ENCODE measurements around the gene LRMDA.

Gene LRMDA

DNA sequence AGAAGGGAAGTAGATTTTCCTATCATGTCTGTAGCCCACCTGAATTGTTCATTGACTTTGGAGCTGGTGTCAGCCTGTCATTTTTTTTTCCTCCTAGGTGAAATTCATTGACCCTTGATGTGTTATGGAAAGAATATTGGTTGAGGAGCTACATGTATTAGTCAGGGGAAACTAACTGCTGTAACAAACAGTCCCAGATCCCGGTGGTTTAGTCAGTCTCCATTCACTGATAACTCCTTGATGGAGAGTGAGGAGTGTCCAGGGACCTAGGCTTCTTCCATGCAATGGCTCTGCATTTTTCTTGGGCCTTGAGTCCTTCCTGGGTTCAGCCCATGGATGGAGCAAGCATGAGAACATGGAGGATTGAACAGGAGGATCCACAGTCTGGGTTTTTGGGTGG is 643.2 kb downstream of the LRMDA start:
- no peak for DNase-seq

DNA sequence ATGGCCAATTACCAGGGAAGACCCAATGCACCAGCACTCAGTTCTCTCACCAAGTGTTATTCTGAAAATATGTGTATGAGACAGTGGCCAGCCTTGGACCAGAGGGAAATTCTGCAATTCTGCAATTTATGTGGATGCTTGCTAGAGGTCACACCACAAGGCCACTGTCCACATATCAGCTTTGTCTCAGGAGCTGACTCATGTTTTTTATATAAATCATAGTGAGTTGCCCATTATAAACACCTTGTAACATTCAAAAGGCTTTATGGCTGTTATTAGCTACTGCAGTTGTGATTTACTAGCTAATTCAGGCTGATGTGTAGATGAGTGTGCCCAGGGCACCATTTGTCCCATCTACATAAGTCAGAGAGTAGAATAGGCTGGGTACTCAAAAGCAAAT is 649.0 kb downstream of the LRMDA start:
- DNase-seq = no peak

DNA sequence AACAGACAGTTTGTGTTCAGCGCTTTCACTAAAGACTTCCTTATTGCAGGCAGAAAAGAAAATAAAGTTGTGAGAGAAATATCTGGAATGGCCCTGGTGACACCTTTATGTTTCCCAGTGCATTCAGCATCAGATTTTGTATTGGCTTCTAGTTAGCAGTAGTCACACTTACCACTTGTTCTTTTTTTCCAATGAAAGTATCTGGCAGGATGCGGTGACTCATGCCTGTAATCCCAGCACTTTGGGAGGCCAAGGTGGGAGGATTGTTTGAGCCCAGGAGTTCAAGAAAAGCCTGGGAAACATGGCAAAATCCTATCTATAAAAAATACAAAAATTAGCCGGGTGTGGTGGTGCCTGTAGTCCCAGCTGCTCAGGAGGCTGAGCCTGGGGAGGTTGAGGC is 649.6 kb downstream of the LRMDA start:
- DNase-seq = no peak

DNA sequence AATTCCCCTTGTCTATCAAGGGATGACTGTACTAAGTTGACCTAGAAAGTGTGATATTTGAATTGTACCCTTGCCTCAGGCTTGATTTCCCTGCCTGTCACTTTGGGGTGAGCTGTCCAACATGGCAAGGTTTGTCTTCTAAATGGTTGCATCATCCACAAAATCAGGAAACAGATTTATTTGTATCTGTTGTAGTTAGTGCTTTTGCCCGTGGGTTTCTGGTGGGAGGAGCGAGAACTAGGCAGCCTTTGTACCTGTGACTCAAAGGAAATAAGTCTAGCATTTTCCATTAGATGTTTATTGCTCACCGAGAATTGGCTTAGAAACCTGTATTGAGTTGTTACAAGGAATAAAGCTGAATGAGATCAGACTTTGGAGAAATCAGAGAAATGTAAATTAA is 650.8 kb downstream of the LRMDA start:
- no peak for DNase-seq

DNA sequence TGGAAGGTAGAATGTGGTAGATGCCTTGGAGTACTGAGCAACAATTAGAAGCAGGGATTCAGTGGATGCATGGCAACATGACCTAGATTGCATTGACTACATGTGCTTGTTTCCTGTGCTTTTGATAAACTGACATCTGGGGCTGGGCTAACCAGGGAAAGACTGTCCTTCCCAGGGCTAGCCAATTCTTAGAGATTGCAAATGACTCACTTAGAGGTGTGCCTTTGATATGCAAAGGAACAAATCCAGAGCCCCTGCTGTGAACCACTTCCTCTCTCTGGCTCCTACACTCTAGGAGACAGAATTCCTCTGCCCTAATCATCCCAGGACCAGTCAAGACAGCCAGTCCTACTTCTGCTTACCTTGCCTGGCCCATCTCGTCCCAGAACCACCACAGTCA is 651.5 kb downstream of the LRMDA start:
- no peak for DNase-seq

DNA sequence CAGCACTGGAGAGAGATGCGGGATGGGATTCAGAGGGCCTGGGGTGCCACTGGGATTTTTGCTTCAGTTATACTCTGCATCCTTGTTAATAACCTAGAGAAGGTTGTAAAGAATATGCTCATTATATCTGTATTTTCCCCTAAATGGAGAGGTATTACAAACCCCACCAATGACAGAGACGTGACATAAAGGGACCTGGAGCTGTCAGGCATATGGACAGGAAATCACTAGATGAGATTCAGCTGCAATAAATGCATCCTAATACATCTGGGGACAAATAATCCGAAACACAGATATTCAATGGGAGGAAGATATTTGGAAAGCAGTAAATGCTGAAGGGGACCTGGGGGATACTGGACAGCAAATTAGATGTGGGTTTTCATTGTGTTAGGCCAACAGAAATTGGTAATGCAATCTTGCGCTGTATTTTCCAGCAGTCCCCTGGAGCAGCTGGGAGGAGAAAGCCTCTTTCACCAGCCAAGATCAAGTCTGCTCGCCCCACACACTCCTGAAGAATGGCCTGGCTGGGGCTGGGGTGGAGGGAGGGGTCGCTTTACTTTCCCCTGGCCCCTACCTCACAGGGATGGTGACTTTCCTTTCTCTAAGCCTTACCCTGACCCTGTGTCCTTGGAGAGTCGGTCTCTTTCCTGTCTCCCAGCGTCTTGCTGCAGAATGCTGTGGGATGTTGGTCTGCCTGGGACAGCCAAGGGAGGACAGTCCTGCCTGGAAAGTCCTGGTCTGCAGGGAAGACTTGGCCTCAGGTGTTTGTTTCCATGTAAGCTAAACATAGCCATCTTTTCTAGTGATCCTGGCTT is 653.8 kb downstream of the LRMDA start:
- DNase-seq = no peak

DNA sequence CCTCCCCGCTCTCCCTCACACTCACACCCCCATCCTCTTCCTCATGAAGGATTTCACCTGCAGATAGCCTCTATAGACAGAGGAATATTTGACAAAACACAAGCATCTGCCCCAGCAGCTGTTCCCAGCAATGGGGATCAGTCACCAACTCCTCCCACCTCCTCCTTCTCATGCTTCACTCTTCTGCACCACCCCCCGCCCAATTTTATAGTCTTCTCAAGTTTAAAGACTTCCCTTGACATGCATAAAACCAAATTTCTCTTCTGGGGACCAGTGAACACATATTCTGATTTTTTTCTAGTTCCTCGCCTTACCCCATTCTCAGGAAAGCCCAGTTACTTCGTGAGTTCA is 654.4 kb downstream of the LRMDA start:
- no peak for DNase-seq

DNA sequence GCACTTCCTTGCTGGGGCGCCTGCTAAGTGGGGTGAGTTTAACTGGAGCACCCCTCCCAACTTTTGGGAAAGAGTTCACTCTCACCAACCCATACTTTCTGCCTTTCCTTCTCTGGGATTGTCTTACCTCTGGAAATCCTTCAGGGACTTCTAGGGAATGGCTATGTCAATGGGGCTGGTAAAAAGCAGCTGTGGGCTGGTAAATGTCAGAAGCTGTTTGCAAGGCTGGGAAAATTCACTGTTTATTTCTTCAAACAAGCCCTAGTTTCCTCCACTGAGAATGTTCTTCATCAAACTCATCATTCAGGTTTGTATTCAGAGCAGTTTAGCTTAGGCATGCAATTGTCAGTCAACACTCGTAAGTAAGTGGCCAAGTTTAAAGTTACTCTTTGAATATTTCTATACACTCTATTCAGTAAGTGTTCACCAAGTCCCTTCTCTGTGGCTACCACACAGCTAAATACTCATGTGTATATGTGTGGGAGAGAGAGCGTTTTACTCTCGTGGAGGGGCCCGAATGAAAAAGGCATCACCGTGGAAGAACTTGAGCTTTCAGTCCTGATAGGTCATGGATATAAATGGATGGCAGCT is 654.8 kb downstream of the LRMDA start:
- no peak for DNase-seq

DNA sequence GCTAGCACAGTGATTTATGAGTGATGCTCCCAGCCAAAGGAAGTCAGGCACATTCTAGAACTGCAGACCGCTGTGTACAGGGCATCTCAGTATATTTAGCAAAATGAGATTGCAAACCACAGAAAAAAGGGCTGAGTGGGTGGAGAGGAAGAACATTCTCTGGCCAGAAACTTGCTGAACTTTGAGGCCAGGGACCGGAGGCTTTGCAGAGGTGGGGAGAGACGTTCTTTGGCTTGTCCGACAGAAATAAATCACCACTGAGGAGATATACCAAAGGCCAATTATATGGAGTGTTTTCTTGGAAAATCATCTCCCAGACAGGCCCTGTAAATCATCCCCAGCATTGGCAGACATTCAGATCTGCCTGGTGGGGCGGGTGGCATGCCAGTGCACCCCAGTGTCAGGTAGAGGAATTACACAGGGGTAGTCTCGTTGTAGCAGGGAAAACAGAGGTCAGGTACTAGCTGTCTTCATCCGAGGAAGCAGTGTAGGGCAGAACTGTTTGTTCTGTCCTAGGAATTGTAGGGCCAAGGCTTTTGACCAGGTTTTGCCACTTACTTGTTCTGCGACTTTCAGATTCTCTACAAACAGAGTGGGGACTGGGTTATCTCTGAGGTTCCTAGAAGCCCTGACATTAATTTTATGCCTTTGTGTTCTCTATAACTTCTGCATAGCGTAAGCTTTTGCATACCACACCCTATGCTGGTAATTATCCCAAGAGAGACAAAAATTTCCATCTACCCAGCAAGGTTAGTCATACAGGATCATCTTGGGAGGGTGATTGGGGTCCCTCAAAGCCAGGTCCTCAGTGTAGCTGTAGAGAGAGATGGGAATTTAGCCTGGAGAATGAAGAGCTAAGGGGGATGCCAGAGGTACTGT is 655.6 kb downstream of the LRMDA start:
- no peak for DNase-seq

DNA sequence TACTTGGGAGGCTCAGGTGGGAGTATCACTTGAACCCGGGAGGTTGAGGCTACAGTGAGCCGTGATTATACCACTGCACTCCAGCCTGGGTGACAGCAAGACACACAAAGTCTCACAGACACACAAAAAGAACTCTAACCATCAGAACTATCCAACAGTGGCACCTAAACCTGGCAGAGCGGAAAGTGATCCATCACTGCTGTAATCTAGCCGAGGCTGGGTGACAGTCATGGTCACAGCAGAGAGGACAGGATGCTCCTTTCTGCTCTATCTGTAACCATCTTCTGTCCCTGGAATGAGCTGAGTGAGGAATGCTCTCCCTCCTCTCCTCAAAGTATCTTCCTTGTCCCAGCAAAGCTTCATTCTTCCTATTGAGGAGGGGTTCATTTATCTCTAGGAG is 656.6 kb downstream of the LRMDA start:
- DNase-seq = no peak

DNA sequence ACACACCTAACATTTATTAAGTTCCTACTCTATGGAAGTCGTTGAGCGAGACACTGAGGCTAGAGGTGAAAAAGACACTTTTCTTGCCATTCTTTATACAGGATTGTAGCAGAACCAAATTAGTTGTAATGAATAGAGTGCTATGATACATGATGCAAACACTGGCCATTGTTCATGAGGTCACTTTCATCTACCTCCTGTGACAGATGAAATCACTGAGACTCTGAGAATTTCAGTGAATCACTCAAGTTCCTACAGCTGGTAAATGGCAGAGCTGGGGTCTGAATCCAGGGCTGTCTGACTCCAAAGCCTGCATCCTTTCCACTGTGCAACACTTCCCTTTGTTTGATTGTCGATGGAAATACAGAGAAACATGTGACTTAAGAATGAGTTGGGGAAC is 657.6 kb downstream of the LRMDA start:
- no peak for DNase-seq

DNA sequence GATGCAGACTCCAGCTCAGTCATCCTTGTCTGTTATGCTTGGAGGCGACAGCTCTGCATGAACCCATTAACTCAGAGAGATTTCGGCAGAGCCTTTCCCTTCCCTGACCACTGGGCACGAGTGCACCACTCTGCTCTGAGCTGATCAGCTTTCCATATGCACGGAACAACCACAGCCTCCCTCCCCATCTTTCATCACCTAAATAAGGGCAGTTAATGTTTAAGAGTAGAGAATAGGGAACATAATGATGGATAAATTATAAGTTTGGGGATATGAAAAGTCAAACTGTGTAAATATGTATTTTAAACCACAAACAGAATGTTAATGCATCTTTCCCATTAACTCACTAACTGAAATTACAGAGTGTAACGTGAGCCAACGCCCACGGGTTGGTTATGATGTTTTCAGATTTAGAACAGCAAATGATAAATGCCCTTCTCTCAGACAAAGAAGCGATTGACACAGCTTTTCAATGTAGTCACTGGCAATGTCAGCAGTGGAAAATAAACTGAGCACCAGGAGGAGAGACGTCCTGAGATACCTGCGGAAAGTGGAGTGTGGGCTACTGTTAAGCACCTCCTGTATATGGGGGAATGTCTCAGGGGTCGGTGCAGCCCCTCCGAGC is 658.2 kb downstream of the LRMDA start:
- no peak for DNase-seq

DNA sequence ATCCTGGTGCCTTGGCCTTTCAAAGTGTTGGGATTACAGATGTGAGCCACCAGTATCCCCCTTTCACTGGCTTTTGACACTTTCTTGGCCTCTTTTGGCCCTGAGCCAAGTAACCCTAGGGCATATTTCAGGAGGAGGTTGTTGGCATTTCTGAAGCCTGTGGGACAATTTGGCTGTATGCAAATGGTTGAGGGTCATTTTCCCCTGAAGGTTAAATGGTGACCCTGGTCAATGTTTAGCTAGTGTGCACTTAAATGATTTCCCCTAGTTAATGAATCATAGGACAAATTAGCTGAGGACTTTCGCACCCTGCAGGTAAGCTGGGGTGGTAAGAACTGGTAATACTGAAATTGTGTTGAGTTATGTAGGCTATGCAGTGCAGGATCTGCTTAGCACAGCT is 660.5 kb downstream of the LRMDA start:
- no peak for DNase-seq

DNA sequence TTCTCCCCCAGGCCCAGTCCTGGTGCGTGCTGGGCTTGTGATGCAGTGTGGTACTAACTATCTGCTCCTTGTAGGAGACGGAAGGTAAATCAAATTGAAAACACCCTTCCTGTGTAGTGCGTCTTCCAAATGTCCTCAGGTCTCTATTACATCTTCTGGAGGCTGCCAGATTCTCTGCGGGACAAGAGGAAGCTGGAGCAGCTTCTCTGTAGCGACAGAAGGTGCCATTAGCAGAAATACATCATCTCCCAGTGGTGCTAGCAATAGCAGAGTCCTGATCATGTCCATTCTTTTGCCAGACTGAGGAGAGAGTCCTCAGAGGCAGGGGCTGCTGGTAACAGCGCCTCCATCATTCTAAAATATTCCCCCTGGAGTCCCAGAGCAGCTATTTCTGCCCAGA is 675.2 kb downstream of the LRMDA start:
- no peak for DNase-seq

DNA sequence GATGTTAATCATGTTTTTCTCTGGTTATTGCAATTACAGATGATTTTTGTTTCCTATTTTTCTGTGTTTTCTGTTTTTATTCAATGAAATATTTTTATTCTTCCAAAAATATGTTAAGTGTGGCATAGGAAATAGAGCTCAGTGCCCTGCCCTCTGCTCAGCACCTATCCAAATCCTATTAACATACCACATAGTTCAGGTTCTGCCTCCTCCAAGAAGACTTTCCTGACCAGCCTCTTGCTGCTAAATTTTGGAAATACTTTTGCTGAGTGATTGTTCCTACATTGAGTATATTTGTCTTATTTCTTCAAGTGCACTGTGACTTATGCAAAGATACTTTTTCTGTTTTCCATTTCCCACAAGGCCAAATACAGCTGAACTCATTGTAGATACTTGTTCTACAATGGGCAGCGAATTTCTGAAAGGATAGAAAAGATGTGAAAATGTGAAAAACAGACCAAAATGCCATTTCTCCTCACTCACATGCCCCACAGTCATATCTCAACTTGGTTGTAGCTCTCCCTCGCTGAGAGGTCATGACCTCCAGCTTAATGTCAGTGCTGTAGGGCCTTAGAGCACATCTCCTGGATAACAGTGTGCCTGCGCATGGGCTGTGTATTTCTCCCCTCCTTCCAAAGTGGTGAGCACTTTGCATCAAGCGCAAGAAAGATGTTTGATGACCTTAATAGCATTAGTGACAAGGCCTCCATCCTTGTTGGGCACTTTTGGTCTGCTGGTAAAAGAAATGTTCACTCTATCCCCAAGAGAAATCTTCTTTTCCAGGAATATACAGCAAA is 677.3 kb downstream of the LRMDA start:
- no peak for DNase-seq

DNA sequence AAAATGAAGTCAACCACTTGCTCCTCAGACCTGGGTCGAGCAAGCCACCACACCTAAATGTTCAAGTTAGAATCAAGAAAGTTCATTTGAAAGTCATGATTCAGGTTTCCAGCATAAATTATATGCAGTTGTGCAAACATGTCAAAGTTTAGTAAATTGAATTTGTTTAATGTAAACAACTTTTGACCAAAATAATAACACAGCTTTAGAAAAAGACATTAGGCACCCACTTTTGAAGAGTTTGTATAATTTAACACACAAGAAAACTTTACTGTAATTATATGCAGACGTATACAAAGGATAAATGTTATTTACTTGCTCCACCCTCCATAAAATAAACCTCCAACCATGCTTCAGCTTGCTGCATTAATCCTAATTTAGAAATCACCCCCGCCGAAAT is 680.0 kb downstream of the LRMDA start:
- no peak for DNase-seq

DNA sequence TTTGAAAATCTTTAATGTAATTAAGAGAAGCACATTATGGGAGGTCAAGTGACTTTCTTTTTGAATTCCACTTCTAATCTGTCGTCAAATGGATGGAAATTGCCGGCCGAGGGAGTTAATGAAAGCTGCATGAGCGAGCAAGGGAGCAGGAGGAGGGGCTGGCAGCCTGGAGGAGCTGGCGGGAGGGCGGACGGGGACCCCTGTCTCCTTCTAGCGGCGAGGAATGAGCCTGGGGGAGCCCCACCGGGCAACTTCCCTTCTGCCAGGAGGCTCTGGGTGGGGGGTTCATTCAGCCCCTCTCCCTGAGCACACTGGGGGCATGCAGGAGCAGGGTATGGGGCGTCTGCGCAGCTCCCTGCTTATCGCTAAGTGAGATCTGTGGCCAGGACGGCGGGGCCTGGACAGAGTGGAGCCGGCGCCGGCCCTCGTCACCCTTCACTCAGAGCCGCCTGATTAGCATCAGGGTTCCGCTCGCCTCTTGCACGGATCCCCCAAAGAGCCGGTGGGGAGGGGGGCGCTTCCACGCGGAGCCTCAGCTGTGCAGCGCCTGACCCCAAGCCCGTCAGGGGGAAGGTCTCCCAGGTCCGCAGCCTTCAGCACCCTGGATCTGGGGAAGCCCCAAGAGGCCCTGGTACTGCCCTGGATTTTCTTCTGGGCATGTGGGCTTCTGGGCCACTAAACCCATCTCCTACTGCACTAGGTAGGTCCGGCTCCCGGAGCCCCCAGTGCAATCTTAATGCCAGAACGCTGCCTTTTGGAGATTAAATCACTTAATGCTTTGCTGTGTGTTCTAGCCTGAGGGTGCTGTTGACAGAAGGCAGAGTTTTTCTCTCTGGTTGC is 680.8 kb downstream of the LRMDA start:
- DNase-seq = no peak

DNA sequence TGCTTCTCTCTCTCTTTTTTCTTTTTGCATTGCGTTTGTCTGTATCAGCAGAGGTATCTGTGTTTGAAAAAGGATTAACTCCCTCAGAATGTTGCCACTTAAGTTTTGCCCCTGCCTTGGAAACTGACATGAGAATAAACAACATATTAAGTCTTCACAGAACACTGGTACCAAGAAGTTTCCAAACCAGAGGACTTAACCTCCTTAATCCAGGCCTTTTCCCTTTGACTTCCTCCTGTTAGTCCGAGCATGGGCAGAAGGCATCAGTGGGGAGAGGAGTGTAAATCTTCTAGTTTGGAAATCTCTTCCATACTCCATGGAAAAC is 681.4 kb downstream of the LRMDA start:
- DNase-seq = no peak

DNA sequence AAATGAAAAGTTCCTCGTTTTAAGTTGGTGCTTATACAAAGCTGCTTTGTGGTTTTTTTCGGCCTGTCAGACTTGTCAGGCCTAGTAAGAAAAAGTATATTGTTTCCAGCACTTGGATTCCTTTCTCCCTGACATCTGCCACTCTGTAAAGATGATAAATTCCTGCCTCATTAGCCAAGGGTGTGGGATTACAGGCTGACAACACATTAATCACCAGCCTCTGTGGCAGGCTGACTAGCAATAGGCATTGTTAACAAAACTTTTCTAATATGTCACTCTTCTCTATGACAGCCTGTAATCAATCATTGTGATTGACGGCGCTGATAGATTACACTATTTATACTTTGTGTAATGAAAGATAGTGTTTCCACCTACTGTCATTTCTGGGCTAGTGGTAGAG is 682.5 kb downstream of the LRMDA start:
- DNase-seq = no peak

DNA sequence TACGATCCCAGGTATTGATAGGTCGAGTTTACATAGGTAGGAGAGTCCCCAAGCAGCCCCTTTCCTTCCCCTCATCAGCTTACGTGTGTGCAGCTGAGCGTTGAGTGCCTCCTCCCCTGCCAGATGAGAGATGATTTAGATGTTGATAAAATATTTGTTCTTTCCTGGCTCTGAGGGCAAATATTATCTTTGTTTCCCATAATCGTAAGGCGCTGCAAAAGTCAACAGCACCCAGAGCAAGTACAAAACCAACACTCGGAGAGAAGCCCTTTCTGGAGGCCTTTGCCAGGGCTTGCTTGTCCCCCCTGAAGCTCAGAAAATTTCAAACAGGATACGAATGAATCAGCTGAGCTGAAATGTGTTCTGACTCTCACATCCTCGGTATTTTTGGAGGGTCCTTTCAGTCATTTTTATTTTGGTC is 683.2 kb downstream of the LRMDA start:
- peak; percentile 12 for DNase-seq

DNA sequence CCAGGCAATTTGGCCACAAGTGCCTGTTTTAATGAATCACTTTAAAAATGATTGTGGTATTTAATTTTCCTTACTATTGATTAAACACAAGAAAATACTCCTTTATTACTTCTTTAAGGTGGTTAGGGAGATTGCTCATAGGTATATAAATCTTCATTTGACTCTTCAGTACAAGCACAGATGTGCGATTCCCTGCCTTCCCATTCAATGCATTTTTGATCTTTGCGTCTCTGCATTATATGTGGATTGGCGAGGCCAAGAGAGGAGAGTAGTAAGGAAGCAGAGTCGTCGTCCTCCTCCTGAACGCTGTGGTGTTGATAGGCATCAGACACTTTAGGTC is 683.7 kb downstream of the LRMDA start:
- no peak for DNase-seq
